Measurements from ENCODE around the gene IL17D. TPM values are rescaled to one million over a fixed set of nuclear protein-coding genes. Genes with fewer than 3 reads are reported as not detected.

The IL17D gene
- total and polyA plus RNA-seq, 2 experiments from 2014 or later: 0.51 to 0.54 TPM

DNA sequence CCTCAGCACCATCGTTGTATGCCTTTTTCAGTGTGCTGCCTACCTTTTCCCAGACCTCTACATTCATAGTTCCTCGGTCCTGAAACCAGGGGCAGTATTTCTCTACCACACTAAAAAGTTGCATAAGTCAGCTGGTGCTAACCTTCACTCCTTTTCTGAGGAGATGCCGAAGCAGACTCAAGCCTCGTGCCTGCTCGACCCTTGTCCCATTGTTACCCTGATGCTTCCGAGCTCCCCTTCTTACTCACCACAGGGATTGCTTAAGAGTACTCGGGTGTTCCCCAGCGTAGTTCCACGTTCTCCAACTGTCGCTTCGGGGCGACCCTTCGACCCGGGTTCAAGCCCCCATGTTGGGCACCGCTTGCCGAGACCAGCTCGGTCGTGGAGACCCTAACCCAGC, 19.0 kb upstream of the IL17D start:
- H3K4me1 ChIP-seq (ENCODE audit: insufficient read depth): peaks cover 11% of the 10 kb centered on the region
- no peak overlapping the region for H2AFZ ChIP-seq
- no peaks in the 10 kb centered on the region for H3K9me2 ChIP-seq (ENCODE audit: insufficient read depth)
- 72% methylated on average over 18 of the region's 18 CpGs for WGBS, 2 experiments (ENCODE audit: low coverage in 1 of 2, low lambda C conversion rate in 2 of 2, missing lambda C conversion rate in 2 of 2)
- H3K79me2 ChIP-seq (ENCODE audit: insufficient read depth): no peaks in the 10 kb centered on the region
- H3K9me3 ChIP-seq (ENCODE audit: low read depth): no peaks in the 10 kb centered on the region
- H3K4me2 ChIP-seq (ENCODE audit: unreplicated experiment): no peak overlapping the region
- TF ChIP-seq EZH2phosphoT487 (IDR thresholded peaks at IDR 0.05; ENCODE audit: insufficient read depth, low read depth) (no peak), EZH2 (IDR thresholded peaks at IDR 0.05; ENCODE audit: insufficient read depth, poor library complexity, severe bottlenecking) (no peak)
- no peaks in the 10 kb centered on the region for H3K27me3 ChIP-seq (replicated peaks; ENCODE audit: insufficient read depth)
- H3K27ac ChIP-seq: no peak overlapping the region
- DNase-seq: peak; percentile 35
- no peak overlapping the region for H3K4me3 ChIP-seq
- H3K36me3 ChIP-seq (ENCODE audit: low read depth): no peaks in the 10 kb centered on the region
- H4K20me1 ChIP-seq (ENCODE audit: insufficient read depth): no peaks in the 10 kb centered on the region
- in situ Hi-C loops (cut with MboI): loop anchor here (25.0 kb wide), 1 partner anchor 497 kb away; the partner anchor contains the start of gene GJB2
- no peak overlapping the region for H3K9ac ChIP-seq
- H3F3A ChIP-seq (ENCODE audit: insufficient read depth): peaks cover 12% of the 10 kb centered on the region

DNA sequence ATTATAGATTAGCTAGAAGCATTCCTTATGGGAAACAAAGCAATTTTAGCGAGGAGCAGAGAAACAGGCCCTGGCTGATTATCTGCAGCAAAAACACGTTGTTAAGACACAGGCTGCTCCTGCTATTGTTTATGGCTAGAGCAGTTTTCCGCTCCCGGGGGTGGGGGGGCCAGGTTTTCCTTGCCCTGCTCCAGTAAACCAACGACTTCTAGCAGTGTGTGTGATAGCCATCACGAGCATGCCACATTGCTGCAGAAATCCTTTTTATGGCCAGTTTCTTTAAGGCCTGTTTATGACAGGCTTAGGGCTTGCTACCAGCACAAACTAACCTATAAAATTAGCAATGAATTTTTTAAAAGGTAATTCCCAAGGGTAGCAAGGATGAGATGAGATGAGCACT, 18.4 kb upstream of the IL17D start:
- Histone ChIP-seq H3K4me3 (no peak overlapping the region), H3K9me3 (ENCODE audit: low read depth) (no peaks in the 10 kb centered on the region), H3K36me3 (ENCODE audit: low read depth) (no peaks in the 10 kb centered on the region), H3F3A (ENCODE audit: insufficient read depth) (peaks cover 12% of the 10 kb centered on the region), H4K20me1 (ENCODE audit: insufficient read depth) (no peaks in the 10 kb centered on the region), H3K27ac (no peak overlapping the region), H3K9ac (no peak overlapping the region), H3K79me2 (ENCODE audit: insufficient read depth) (no peaks in the 10 kb centered on the region), H3K4me2 (ENCODE audit: unreplicated experiment) (no peak overlapping the region), H3K9me2 (ENCODE audit: insufficient read depth) (no peaks in the 10 kb centered on the region), H3K4me1 (ENCODE audit: insufficient read depth) (peaks cover 11% of the 10 kb centered on the region), H3K27me3 (replicated peaks; ENCODE audit: insufficient read depth) (no peaks in the 10 kb centered on the region), H2AFZ (no peak overlapping the region)
- in situ Hi-C loops (cut with MboI): loop anchor here (25.0 kb wide), 1 partner anchor 498 kb away; the partner anchor contains the start of gene GJB2
- WGBS, 2 experiments (ENCODE audit: low coverage in 1 of 2, low lambda C conversion rate in 2 of 2, missing lambda C conversion rate in 2 of 2): 92 to 96% methylated on average over 6 of the region's 6 CpGs
- no peak for TF ChIP-seq EZH2phosphoT487 (IDR thresholded peaks at IDR 0.05; ENCODE audit: insufficient read depth, low read depth)
- TF ChIP-seq EZH2 (IDR thresholded peaks at IDR 0.05; ENCODE audit: insufficient read depth, poor library complexity, severe bottlenecking): no peak
- DNase-seq: no peak

DNA sequence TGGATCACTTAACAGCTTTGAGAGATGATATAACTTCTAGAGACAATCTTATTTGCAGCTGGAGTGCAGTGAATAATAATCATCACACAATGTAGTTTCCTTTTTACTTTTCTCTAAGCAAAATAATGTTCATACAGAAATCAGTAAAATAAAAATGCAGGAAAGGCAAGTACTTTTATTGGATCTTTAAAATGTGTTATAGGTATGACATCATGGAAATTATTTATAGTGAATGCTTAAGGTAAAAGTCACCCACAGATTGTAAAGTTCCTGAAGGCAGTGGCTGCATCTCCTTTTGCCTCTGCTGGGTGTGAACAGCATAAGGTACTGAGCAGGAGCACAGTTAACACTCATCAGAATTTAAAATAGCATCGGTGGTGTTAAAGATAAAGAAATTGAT, 17.3 kb upstream of the IL17D start:
- Histone ChIP-seq H3K9ac (no peak overlapping the region), H3K36me3 (ENCODE audit: low read depth) (0 out of 2 replicates have a peak, but pooled peaks cover under 1% of the 10 kb centered on the region), H3F3A (ENCODE audit: insufficient read depth) (peaks cover 12% of the 10 kb centered on the region), H3K9me3 (ENCODE audit: low read depth) (no peaks in the 10 kb centered on the region), H3K9me2 (ENCODE audit: insufficient read depth) (no peaks in the 10 kb centered on the region), H2AFZ (no peak overlapping the region), H3K27me3 (replicated peaks; ENCODE audit: insufficient read depth) (no peaks in the 10 kb centered on the region), H3K79me2 (ENCODE audit: insufficient read depth) (no peaks in the 10 kb centered on the region), H4K20me1 (ENCODE audit: insufficient read depth) (no peaks in the 10 kb centered on the region), H3K4me3 (no peak overlapping the region), H3K4me2 (ENCODE audit: unreplicated experiment) (no peak overlapping the region), H3K4me1 (ENCODE audit: insufficient read depth) (peaks cover 11% of the 10 kb centered on the region), H3K27ac (no peak overlapping the region)
- 100% methylated on average over 1 of the region's 1 CpG for WGBS, 2 experiments (ENCODE audit: low coverage in 1 of 2, low lambda C conversion rate in 2 of 2, missing lambda C conversion rate in 2 of 2)
- TF ChIP-seq EZH2phosphoT487 (IDR thresholded peaks at IDR 0.05; ENCODE audit: insufficient read depth, low read depth) (no peak), EZH2 (IDR thresholded peaks at IDR 0.05; ENCODE audit: insufficient read depth, poor library complexity, severe bottlenecking) (no peak)
- in situ Hi-C loops (cut with MboI): loop anchor here (25.0 kb wide), 1 partner anchor 499 kb away; the partner anchor contains the start of gene GJB2
- no peak for DNase-seq

DNA sequence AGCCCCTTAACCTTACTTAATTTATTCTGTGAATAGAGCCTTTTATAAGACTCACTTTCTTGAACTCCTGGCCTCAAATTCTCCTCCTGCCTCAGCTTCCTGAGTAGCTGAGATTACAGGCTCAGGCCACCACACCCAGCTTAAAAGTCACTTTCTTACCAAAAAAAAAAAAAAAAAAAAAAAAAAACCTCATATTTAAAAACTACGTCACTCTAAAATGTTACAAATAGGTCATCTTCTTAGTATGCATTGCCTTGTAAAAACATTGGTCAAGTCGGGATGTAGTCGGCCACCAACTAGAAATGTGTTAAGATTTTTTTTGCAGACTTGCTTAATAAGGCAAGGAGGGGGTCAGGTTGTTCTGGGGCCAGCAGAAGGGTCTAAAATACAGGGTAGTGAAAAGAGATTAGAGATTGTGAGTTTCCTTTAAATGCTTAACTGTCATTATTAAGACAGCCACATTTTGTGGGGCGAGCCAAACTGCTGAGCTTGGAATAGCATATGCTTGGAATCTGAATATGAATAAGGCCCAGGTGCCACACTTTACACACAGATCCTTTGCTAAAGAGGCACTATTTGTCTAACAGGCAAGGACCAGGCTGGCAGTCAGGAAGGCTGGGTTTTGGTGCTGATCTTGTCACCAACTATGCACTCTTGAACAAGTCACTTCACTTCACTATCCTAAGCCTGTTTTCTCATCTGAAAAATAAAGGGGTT, 16.5 kb upstream of the IL17D start:
- no peak overlapping the region for H3K9ac ChIP-seq
- no peaks in the 10 kb centered on the region for H3K9me2 ChIP-seq (ENCODE audit: insufficient read depth)
- TF ChIP-seq EZH2 (IDR thresholded peaks at IDR 0.05; ENCODE audit: insufficient read depth, poor library complexity, severe bottlenecking) (no peak), EZH2phosphoT487 (IDR thresholded peaks at IDR 0.05; ENCODE audit: insufficient read depth, low read depth) (no peak)
- no peak overlapping the region for H3K27ac ChIP-seq
- H3K9me3 ChIP-seq (ENCODE audit: low read depth): no peaks in the 10 kb centered on the region
- H3K79me2 ChIP-seq (ENCODE audit: insufficient read depth): no peaks in the 10 kb centered on the region
- DNase-seq: no peak
- peaks cover 6% of the 10 kb centered on the region for H3F3A ChIP-seq (ENCODE audit: insufficient read depth)
- no peaks in the 10 kb centered on the region for H3K27me3 ChIP-seq (replicated peaks; ENCODE audit: insufficient read depth)
- in situ Hi-C loops (cut with MboI): loop anchor here (25.0 kb wide), 1 partner anchor 500 kb away; the partner anchor contains the start of gene GJB2
- 0 out of 2 replicates have a peak, but pooled peaks cover 3% of the 10 kb centered on the region for H3K36me3 ChIP-seq (ENCODE audit: low read depth)
- WGBS, 2 experiments (ENCODE audit: low coverage in 1 of 2, low lambda C conversion rate in 2 of 2, missing lambda C conversion rate in 2 of 2): 92 to 100% methylated on average over 4 of the region's 4 CpGs
- H3K4me3 ChIP-seq: no peak overlapping the region
- no peaks in the 10 kb centered on the region for H4K20me1 ChIP-seq (ENCODE audit: insufficient read depth)
- H3K4me2 ChIP-seq (ENCODE audit: unreplicated experiment): no peak overlapping the region
- peaks cover 6% of the 10 kb centered on the region for H3K4me1 ChIP-seq (ENCODE audit: insufficient read depth)
- no peak overlapping the region for H2AFZ ChIP-seq

Data from GM23248 (cell line).